ENCODE data around the gene RRAS.

DNA sequence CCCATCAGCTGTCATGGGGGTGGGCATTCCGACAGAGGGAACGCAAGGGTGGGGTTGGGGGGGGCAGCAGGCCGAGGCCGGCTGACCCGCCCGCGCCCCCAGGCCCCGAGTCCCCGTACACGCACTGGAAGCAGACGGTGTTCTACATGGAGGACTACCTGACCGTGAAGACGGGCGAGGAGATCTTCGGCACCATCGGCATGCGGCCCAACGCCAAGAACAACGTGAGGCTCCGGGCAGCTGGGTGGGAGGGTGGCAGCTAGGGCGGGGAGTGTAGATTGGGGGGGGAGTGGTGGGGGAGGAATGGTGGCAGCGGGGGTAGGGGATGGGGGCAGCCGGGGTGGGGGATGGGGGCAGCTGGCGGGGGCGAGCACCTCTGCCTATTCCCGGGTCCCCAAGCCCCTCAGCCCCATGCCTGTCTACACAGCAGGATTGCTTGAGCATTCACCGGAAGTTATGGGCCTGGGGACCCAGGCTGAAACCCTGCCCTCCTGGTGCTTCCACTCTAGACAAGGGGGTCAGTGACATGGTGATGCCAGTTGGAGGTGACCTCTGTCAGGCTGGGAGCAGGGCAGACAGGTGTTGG lies 46.7 kb upstream of the RRAS start:
- TF ChIP-seq, protein P1, sequence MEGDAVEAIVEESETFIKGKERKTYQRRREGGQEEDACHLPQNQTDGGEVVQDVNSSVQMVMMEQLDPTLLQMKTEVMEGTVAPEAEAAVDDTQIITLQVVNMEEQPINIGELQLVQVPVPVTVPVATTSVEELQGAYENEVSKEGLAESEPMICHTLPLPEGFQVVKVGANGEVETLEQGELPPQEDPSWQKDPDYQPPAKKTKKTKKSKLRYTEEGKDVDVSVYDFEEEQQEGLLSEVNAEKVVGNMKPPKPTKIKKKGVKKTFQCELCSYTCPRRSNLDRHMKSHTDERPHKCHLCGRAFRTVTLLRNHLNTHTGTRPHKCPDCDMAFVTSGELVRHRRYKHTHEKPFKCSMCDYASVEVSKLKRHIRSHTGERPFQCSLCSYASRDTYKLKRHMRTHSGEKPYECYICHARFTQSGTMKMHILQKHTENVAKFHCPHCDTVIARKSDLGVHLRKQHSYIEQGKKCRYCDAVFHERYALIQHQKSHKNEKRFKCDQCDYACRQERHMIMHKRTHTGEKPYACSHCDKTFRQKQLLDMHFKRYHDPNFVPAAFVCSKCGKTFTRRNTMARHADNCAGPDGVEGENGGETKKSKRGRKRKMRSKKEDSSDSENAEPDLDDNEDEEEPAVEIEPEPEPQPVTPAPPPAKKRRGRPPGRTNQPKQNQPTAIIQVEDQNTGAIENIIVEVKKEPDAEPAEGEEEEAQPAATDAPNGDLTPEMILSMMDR (IDR thresholded peaks at IDR 0.05 in 4 of 5, conservative IDR thresholded peaks at IDR 0.05 in 1 of 5) = no peak
- no peak for TF ChIP-seq POLR2A (IDR thresholded peaks at IDR 0.05)
